M059J (cell line): ENCODE data around the gene HDAC4. TPM values are rescaled to one million over a fixed set of nuclear protein-coding genes. Genes with fewer than 3 reads are reported as not detected.
"Not testable (repeated sequence)": the region's sequence is repeated elsewhere in the genome, so short reads cannot be mapped to it uniquely, and the experiment has no call there.

Source experiments
- DNase-seq: peaks from one replicate; pipeline ENCODE4 v3.0.0-alpha.2; 2012; ENCODE audit warnings: low read depth
- total RNA-seq: library from RNA; depleted of rRNA; stranded (reverse); fragments of >200 nt; shearing (Covaris generic); gene quantifications from 2 replicates; pipeline ENCODE4 v1.2.3, GENCODE V29; 2014

HDAC4 gene
- total RNA-seq, 1 experiment from 2014 or later: 3.9 TPM

- no peak for DNase-seq
Measured at GRCh38 chr2:239049421-239050251, 351.2 kb downstream of the HDAC4 start.

- DNase-seq: no peak
Measured at GRCh38 chr2:239048736-239049135, 352.1 kb downstream of the HDAC4 start.

DNA sequence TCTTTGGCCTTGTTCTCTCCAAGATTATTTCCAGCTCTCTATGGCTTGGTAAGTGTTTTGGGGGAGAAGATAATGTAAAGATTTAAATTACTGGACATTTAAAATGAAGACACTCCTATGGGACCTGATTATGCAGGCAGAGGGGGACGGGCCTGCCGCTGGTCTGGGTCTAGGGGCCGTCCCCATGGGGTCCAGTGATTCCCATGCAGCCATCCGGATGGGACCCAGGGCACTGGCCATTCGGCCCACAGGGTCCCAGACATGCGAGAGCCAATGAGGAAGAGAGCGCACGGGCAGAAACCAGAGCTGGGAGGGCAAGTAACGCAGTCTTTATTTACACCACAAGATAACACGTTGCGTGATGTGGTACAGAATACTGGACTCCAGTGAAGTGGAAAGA is 353.0 kb downstream of the HDAC4 start:
- no peak for DNase-seq

- DNase-seq: no peak
Measured at GRCh38 chr2:239047420-239047819, 353.4 kb downstream of the HDAC4 start.

DNA sequence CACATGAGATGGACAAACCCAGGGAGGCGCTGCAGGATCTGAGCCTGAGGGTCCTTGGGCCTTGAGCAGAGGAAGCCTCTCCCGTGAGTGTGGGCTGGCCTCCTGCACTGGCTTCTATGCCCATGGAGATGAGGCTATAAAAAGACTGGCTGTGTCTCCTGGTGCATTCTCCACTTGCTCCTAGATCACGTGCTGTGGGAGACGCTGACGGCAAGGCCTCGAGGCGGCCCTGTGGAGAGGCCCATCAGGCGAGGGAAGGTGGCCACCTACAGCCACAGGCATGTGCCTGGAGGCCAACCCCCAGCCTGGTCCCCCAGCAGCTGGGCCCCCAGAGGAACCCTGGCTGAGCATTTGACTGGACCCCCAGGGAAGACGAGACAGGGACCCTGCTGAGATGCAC is 354.0 kb downstream of the HDAC4 start:
- no peak for DNase-seq

GRCh38 chr2:239044336-239044735 is 356.5 kb downstream of the HDAC4 start:
- DNase-seq: no peak

GRCh38 chr2:239043326-239043725 is 357.5 kb downstream of the HDAC4 start:
- no peak for DNase-seq

GRCh38 chr2:239042551-239043320 is 358.1 kb downstream of the HDAC4 start:
- DNase-seq: no peak

GRCh38 chr2:239042046-239042445 is 358.8 kb downstream of the HDAC4 start:
- DNase-seq: peak; percentile 24

DNA sequence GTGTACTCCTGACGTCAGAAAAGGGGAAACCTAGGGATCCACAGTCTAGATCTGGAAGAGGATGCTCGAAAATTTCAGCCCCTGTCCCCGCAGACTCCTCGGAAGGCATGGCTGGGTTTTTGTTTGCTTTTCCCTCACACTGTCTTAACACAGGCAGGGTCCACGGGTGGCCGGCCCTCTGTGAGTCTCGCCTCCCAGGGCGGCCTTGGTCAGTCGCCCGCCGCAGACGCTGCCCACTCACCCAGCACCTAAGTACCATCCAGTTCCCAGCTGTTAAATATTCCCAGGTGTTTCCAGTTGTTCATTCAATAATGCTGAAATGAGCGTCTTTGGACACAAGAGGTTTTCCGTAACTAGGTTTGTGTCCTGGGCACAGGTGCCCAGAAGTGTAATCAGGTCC is 359.8 kb downstream of the HDAC4 start:
- DNase-seq: no peak

- no peak for DNase-seq
Measured at GRCh38 chr2:239040152-239040761, 360.6 kb downstream of the HDAC4 start.

DNA sequence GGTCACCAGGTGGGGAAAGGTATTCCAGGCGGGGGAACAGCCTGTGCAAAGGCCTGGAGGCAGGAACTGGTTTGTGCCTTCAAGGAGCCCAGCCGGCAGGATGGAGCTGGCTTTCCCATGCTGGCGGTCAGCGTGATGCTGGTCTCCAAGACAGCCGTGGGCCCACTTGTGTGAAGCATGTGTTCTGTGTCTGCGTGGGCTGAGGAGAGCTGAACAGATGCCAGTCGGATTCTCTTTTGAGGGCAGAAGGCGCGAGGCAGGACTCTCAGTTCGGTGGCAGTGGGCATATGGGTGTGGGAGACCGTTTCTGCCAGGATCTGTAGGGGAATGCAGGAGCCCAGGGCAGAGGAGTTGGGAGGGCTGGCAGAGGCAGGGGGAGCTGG is 361.4 kb downstream of the HDAC4 start:
- no peak for DNase-seq

DNA sequence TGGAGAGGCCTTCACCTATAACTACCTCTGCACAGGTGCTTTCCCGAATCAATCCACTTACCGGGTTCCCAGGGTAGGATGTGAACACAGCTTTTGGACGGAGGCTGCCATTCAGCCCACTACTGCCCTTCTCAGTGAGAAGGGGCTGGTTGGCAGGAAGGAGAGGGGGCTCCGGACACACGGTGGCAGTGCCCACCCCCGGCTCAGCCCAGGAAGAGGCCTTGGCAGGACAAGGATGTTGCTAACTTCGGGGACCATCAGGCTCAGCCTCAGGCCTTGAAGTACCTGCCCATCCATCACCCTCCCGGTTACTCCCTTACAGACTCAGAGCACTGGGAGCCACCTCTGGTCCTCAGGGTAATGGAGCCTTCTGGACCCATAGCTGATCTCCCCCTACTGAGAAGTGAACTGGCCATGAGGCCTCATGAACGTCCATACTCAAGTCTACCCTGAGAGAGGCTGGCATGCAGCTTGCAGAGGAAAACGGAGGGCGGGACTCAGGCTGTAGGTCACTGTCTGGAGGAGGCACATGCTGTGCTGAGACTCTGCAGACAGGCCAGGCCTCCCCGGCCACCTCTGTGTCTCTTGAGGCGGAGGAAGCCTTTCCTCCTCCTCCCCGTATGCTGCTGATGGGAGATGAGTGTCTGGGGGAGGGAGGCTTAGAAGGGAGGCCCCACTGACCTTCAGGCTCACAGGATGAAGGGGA is 361.9 kb downstream of the HDAC4 start:
- no peak for DNase-seq

DNA sequence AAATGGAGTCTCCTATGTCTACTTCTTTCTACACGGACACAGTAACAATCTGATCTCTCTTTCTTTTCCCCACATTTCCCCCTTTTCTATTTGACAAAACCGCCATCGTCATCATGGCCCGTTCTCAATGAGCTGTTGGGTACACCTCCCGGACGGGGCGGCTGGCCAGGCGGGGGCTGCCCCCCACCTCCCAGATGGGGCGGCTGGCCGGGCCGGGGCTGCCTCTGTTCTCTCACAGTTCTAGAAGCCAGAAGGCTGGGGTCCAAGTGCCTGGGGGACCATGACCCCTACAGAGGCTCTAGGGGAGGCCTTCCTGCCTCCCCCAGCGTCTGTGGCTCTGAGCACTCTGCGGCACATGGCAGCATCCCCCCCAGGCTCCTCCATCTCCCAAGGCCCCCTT is 362.5 kb downstream of the HDAC4 start:
- not testable (repeated sequence) for DNase-seq

DNA sequence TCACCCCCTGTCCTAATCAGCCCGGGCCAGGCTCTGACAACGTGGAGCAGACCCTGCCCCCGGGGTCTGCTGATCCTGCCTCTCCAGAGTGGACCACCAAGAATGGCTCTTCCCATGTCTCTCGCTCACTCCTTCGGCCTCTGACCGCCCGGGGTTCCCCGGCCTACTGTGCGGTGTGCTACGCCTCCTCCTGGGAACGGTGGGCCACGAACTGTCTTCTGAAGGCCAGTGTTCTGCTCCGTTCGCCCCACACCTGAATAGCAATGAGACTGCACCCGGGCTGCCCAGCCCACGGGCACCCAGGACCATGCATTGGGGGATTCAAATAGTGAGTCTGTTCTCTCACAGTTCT is 363.3 kb downstream of the HDAC4 start:
- no peak for DNase-seq

GRCh38 chr2:239036819-239037558 is 363.8 kb downstream of the HDAC4 start:
- DNase-seq: no peak

- no peak for DNase-seq
Measured at GRCh38 chr2:239035997-239036731, 364.7 kb downstream of the HDAC4 start.

DNA sequence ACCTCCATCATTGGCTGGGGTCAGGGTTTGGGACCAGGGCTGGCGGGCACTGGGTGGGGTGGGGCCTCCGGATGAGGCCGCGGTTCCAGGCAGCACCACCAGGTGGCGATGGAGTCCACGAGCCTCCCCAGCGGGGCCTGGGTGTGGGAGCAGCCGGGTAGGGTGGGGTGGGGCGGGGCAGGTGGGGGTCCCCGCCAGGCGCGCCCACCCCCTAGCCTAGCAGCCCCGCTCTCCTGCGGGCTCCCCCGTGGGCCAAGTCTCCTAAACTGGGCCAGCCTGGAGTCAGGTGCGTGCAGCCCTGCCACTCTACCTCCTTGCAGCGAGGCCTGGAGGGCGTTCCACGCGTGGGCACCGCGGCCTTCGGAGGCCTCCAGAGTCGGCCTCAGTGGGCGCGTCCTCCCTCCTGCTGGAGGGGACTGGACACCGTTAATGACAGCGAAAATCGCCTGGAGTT is 365.4 kb downstream of the HDAC4 start:
- DNase-seq: no peak

DNA sequence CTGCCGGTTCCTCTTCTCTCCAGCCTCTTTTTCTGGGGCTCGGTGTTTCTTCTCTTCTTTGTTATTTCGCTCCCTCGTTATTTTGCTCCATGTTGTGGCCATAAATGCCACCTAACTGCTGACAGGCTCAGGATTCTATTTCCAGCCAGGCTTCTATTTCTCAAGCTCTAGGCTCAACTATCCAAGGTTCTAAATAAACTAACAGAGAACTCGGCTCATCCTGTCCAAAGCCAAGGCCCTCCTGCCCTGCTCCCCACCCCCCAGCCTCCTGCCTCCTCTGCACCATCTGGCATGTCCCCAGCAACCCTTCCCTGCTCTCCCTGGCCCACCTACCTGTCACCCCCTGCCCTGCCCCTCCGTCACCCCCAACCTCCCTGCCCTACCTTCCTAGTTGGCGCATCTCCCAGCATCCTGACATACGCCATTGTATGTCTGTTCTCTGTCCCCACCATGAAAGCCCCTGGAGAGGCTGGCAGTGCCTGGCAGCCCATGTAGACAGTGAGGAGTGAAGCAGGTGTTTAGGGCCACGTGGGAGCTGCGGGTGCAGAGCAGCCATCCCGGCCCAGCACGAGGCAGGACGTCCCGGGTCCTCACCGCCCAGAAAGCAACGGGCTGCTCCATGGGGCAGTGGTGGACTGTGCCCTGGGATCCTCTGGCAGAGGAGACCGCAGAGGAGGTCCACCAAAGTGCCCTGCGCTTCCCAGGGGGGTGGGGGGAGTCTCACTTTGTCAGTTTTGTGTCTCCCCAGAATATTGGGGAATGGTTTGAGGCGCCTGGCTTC is 366.1 kb downstream of the HDAC4 start:
- no peak for DNase-seq
